Immature natural killer cell (primary cell): Measurements from ENCODE around the gene TXNRD2. TPM values are rescaled to one million over a fixed set of nuclear protein-coding genes. Genes with fewer than 3 reads are reported as not detected.

Experiments used
- DNase-seq, 3 donors: peaks; one replicate each; pipeline ENCODE4 v3.0.0; 2022; ENCODE audit warnings: mixed read lengths in 1 of 3
- H3K27ac Mint-ChIP-seq, 6 donors: one replicate each; pipeline ENCODE4 v1.8.0; 2020; ENCODE audit warnings: mixed read lengths in 6 of 6, mild to moderate bottlenecking in 5 of 6, inconsistent platforms in 4 of 6, moderate library complexity in 3 of 6
- H3K27me3 Mint-ChIP-seq, 3 donors: one replicate each; pipeline ENCODE4 v1.8.0; 2020 to 2021; ENCODE audit warnings: low read depth in 3 of 3, mild to moderate bottlenecking in 3 of 3, mixed read lengths in 3 of 3, moderate library complexity in 3 of 3, inconsistent platforms in 1 of 3
- H3K36me3 Mint-ChIP-seq, 3 donors: one replicate each; pipeline ENCODE4 v1.8.0; 2020; ENCODE audit warnings: mixed read lengths in 3 of 3, inconsistent platforms in 2 of 3, mild to moderate bottlenecking in 2 of 3
- H3K4me1 Mint-ChIP-seq, 2 donors: one replicate each; pipeline ENCODE4 v1.8.0; 2020; ENCODE audit warnings: inconsistent platforms in 2 of 2, mild to moderate bottlenecking in 2 of 2, mixed read lengths in 2 of 2, moderate library complexity in 1 of 2
- H3K4me3 Mint-ChIP-seq, 5 donors: one replicate each; pipeline ENCODE4 v1.8.0; 2020; ENCODE audit warnings: mild to moderate bottlenecking in 5 of 5, mixed read lengths in 5 of 5, inconsistent platforms in 3 of 5, moderate library complexity in 3 of 5
- H3K9me3 Mint-ChIP-seq, 6 donors: one replicate each; pipeline ENCODE4 v1.8.0; 2020; ENCODE audit warnings: mild to moderate bottlenecking in 6 of 6, mixed read lengths in 6 of 6, inconsistent platforms in 4 of 6, moderate library complexity in 3 of 6
- polyA plus RNA-seq, 3 donors: library from polyadenylated mRNA; unstranded; fragments of 300-500 nt; fragmentation: Illumina TruSeq; gene quantifications; one replicate each; pipeline ENCODE4 v1.2.3, GENCODE V29; 2021

The TXNRD2 gene
- polyA plus RNA-seq, 3 donors from 2014 or later = 11.0 to 17.1 (median 15.5) TPM

- DNase-seq = no peak
- peak overlapping the region in 1 of 6 donors; percentile 17 for H3K27ac Mint-ChIP-seq
- H3K4me1 Mint-ChIP-seq = peaks cover 20 to 23% of the 10 kb centered on the region in 2 donors
- H3K9me3 Mint-ChIP-seq = no peaks in the 10 kb centered on the region
- peaks cover 0 to 3% (median 0%) of the 10 kb centered on the region in 3 donors for H3K36me3 Mint-ChIP-seq
- peaks cover 0 to 1% (median 0%) of the 10 kb centered on the region in 3 donors for H3K27me3 Mint-ChIP-seq
- no peak overlapping the region for H3K4me3 Mint-ChIP-seq
These were observed 91.5 kb downstream of the TXNRD2 start for GRCh38 chr22:19849835-19850762.

- peaks cover 0 to 2% (median 0%) of the 10 kb centered on the region in 3 donors for H3K27me3 Mint-ChIP-seq
These were observed 93.1 kb downstream of the TXNRD2 start for GRCh38 chr22:19848298-19849224.

DNA sequence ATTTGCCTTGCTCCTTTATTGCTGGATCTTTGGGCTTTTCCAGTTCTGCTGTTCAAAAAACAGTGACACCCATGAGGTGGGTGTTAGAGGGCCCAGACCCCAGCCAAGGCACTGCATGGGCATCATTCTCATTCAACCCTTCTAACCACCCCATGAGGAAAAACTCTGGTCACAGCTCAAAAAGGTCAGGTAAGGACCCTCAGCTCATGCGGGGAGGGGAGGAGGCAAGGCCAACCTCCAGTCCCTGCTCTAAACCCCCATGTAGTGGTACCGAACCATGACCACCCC lies 94.3 kb downstream of the TXNRD2 start:
- Mint-ChIP-seq H3K27ac (no peak overlapping the region), H3K4me3 (no peak overlapping the region), H3K36me3 (peaks cover 0 to 3% (median 0%) of the 10 kb centered on the region in 3 donors), H3K27me3 (peaks cover 0 to 2% (median 0%) of the 10 kb centered on the region in 3 donors), H3K9me3 (no peaks in the 10 kb centered on the region), H3K4me1 (peaks cover 3 to 7% of the 10 kb centered on the region in 2 donors)
- no peak for DNase-seq

More at GRCh38 chr22:19848298-19849224, 93.1 kb downstream of the TXNRD2 start:
- Mint-ChIP-seq H3K9me3 (no peaks in the 10 kb centered on the region), H3K27ac (no peak overlapping the region), H3K36me3 (peaks cover 0 to 3% (median 0%) of the 10 kb centered on the region in 3 donors), H3K4me3 (no peak overlapping the region), H3K4me1 (peaks cover 16 to 19% of the 10 kb centered on the region in 2 donors)
- no peak for DNase-seq

- Mint-ChIP-seq H3K9me3 (no peaks in the 10 kb centered on the region), H3K27me3 (peaks cover 0 to 2% (median 0%) of the 10 kb centered on the region in 3 donors), H3K4me3 (no peak overlapping the region), H3K27ac (no peak overlapping the region), H3K4me1 (peaks cover 0 to 7% of the 10 kb centered on the region in 2 donors), H3K36me3 (peaks cover 0 to 3% (median 0%) of the 10 kb centered on the region in 3 donors)
- DNase-seq = no peak
These were observed 94.8 kb downstream of the TXNRD2 start for GRCh38 chr22:19846620-19847344.

DNA sequence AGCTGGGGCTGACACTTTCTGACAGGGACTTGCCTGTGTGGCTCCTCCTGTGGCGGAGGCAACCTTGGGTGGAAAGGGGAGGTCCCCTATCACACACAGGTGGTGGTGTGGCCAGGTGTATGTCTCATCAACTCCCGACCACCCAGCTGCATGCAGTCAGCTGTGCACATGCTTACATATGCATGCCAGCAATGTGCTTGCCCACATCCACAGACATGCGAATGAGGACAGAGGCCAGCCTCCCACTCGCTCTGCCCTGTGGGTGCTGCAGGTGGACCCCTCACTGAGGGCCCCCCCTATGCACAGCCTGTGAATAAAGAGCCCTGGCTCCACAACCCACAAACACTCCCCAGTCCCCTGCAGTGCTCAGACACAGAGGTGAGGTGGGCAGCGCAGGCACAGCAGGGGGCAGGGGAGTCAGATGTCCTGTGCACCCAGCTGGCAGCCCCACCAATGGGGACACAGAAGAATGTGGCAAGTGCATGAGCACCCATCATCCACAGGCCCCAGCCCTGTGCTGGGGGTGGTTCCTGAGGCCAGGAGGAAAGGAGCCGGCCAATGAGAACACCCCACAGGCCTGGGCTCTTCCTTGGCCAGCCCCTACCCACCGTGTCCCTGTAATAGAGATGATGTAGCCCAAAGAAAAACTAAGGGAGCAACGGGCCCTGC lies 96.4 kb downstream of the TXNRD2 start:
- Mint-ChIP-seq H3K36me3 (peaks cover 0 to 3% (median 0%) of the 10 kb centered on the region in 3 donors), H3K9me3 (no peaks in the 10 kb centered on the region), H3K27me3 (peaks cover 0 to 2% (median 0%) of the 10 kb centered on the region in 3 donors), H3K4me3 (no peak overlapping the region), H3K4me1 (peaks cover 0 to 10% of the 10 kb centered on the region in 2 donors), H3K27ac (no peak overlapping the region)
- no peak for DNase-seq

GRCh38 chr22:19844377-19845053 lies 97.1 kb downstream of the TXNRD2 start:
- Mint-ChIP-seq H3K27me3 (peaks cover 0 to 2% (median 0%) of the 10 kb centered on the region in 3 donors), H3K36me3 (peaks cover 0 to 3% (median 0%) of the 10 kb centered on the region in 3 donors), H3K4me3 (peak overlapping the region in 2 of 5 donors; percentile 30 to 36), H3K9me3 (no peaks in the 10 kb centered on the region), H3K27ac (no peak overlapping the region), H3K4me1 (peaks cover 0 to 10% of the 10 kb centered on the region in 2 donors)
- DNase-seq = no peak

- Mint-ChIP-seq H3K27me3 (peaks cover 0 to 2% (median 0%) of the 10 kb centered on the region in 3 donors), H3K4me1 (peaks cover 0 to 10% of the 10 kb centered on the region in 2 donors), H3K36me3 (peaks cover 0 to 3% (median 0%) of the 10 kb centered on the region in 3 donors), H3K4me3 (no peak overlapping the region), H3K9me3 (no peaks in the 10 kb centered on the region), H3K27ac (no peak overlapping the region)
- no peak for DNase-seq
These were observed 97.7 kb downstream of the TXNRD2 start for GRCh38 chr22:19843857-19844376.

- Mint-ChIP-seq H3K4me3 (no peak overlapping the region), H3K4me1 (peaks cover 0 to 10% of the 10 kb centered on the region in 2 donors), H3K36me3 (peaks cover 0 to 3% (median 0%) of the 10 kb centered on the region in 3 donors), H3K27me3 (peaks cover 0 to 2% (median 0%) of the 10 kb centered on the region in 3 donors), H3K9me3 (no peaks in the 10 kb centered on the region), H3K27ac (no peak overlapping the region)
- no peak for DNase-seq
These were observed 98.3 kb downstream of the TXNRD2 start for GRCh38 chr22:19843107-19843856.

GRCh38 chr22:19842393-19843106 lies 99.1 kb downstream of the TXNRD2 start:
- Mint-ChIP-seq H3K36me3 (peaks cover 0 to 3% (median 0%) of the 10 kb centered on the region in 3 donors), H3K27me3 (peaks cover 0 to 2% (median 0%) of the 10 kb centered on the region in 3 donors), H3K4me1 (peaks cover 4 to 10% of the 10 kb centered on the region in 2 donors), H3K4me3 (no peak overlapping the region), H3K27ac (no peak overlapping the region), H3K9me3 (no peaks in the 10 kb centered on the region)
- DNase-seq = no peak

- DNase-seq = no peak
- Mint-ChIP-seq H3K9me3 (no peaks in the 10 kb centered on the region), H3K4me3 (no peak overlapping the region), H3K4me1 (peaks cover 6 to 10% of the 10 kb centered on the region in 2 donors), H3K27me3 (peaks cover 0 to 2% (median 0%) of the 10 kb centered on the region in 3 donors), H3K36me3 (peaks cover 0 to 3% (median 0%) of the 10 kb centered on the region in 3 donors), H3K27ac (no peak overlapping the region)
These were observed 99.8 kb downstream of the TXNRD2 start for GRCh38 chr22:19841641-19842392.
